NCI-H146 treated with DMSO at 0.1 percent for 48 hours (cell line): ENCODE data around the gene GALNT6.
A peak's percentile ranks its signal among the peaks of the same experiment; 100 is the strongest.

Source experiments
- DNase-seq: peaks from one replicate; lab custom pipeline; 2025; ENCODE audit not compliant: unreplicated experiment; lab: John Stamatoyannopoulos, UW

The GALNT6 gene

DNA sequence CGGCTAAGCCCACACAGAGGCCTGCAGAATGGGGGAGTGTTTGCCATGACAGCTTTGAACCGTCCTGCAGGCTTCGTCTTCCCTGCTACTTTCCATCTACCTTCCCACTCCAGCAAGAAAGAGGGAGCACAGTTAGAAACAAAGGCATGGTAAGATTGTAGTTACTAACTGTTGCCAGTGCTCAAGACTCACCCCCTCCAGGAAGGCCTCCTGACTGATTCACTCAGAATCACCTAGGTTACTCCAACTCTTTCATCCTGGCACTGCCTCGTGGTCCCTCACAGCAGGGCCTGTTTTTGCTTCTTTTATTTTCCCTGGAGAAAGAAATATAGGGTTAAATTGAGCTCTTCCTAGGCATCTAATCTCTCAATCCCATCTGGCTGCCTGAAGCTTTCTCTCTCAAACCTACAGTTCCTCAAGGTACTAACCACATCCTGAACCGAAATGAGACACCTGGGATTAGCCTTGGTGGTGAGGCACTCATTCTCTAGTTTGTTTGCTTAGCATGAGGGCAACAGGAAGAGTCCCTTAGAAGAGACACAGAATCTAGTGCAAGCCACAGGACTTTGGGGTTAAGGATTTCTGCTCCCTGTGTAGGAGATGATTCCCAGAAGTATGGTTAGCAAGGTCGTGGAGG lies 7.8 kb downstream of the GALNT6 start:
- DNase-seq = no peak

DNA sequence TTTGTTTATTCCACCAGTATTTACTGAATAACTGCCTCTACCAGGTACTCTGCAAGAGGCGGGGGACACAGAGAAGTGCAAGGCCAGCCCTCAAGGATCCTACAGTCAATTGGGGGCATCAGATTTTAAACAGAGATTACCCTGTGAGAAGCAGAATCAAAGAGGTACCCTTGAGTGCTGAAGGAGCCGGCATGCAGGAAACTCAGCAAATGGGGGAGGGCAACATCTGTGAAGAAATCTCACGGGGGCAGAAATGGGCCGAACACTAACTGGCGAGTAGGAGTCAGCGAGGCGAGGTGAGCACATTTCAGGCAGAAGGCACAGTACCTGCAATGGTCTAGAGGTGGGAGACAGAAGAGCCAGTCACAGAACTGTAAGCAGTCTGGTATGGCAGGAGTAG lies 9.0 kb downstream of the GALNT6 start:
- no peak for DNase-seq

DNA sequence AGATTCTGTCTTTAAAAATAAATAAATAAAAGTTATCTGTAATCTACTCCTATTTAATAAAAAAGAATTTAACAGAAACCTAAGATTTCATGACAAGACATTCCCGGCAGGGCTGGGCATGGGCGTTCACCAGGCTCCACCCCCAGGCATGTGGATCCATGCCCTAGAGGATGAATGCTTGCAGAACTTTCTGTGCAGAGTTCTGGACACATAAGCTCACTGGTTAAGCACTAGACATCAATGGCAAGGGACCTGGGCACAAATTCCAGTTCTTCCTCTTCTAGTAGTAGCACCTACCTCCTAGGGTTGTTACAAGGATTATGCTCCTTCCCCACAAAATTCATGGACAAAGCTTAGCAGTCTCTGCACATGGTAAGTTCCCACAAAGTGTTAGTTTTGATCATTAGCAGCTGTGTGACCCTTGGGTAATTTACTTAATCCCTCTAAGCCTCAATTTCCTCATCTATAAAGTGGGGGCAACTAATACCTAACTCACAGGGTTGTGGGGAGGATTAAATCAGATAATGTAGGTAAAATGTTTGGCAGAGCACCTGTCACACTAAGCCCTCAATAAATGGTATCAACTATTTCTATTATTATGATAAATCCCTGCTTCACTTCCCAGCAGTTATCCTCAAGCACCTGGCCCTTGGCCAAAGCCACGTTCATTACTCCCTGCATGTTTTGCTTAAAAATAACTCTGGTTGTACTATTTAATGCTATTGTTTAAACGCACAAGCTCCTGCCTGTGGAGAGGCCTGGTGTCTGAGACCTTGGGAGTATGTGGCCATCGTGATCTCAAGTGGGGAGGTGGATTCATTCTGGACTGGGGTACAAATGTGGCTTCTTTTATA lies 9.8 kb downstream of the GALNT6 start:
- peak; percentile 37 for DNase-seq

DNA sequence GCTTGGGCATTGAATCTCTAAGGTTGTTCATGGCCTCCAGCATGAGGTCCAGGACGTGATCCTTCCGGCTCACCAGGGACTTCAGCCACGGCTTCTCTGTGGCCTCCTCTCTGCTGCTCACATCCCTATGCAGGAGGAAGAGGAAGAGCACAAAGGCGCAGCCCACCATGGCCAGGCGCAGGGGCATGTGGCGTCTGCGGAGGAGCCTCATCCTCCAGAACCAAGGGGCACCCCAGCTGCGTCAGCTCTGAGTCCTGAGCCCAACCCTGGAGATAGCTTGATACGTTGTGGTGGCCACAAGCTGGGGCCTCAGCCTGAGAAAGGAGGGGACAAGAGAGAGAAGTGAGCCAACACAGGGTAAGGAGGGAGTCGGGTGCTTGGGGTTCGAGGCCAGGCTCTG lies 11.6 kb downstream of the GALNT6 start:
- no peak for DNase-seq

GRCh38 chr12:51378749-51379148 lies 12.5 kb downstream of the GALNT6 start:
- DNase-seq = no peak

DNA sequence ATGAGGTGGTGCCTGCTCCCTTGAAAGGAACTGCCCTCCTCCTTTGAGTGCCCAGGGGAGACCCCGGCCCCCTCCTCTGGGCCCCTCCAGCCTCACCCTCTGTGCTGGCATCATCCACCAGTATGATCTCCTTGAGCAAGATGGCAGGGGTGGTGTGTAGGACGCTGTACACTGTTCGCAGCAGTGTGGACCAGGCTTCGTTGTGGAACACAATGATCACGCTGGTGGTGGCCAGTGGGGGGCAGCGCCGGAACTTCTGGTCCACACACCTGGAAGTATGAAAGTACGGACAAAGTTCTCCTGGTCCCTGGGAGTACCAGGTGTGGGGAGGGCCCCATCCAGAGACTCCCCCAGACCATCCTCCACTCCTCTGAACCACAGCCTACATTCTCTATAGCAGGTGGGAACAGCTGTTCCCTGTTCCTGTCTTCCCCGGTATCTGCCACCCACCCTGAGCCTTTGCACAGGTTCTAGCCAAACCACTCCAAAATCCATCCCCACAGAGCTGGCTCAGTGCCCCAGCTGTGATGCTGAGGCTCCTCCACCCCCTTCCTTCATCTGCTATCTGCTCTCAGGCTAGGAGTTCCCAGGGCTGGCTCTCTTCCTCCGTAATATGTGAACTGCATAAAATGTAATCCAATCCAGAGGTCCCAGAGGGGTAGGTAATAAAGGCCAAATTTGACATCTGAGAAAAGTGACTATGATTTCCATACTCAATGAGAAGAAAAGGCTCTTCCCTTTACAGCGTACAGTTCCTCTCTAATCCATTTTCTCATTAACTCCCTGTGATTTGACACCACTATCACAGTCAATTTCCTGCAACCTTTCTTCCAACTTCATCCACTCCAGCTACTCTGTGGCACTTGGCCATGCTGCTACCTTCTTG lies 13.9 kb downstream of the GALNT6 start:
- DNase-seq = no peak

DNA sequence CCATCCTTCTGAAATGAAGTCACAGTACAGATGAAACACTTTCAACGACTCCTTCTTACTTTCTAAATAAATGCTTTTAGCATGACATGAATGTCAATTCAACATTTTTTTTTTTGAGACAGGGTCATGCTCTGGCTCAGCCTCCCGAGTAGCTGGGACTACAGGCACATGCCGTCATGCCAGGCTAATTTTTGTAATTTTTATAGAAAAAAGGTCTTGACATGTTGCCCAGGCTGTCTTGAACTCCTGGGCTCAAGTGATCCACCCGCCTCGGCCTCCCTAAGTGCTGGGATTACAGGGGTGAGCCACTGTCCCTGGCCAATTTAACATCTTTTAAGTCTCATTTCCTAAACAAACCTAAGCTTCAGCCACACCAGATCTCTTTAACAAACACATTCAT lies 16.4 kb downstream of the GALNT6 start:
- no peak for DNase-seq

- DNase-seq = no peak
These were observed 16.8 kb downstream of the GALNT6 start for GRCh38 chr12:51374361-51374760.

DNA sequence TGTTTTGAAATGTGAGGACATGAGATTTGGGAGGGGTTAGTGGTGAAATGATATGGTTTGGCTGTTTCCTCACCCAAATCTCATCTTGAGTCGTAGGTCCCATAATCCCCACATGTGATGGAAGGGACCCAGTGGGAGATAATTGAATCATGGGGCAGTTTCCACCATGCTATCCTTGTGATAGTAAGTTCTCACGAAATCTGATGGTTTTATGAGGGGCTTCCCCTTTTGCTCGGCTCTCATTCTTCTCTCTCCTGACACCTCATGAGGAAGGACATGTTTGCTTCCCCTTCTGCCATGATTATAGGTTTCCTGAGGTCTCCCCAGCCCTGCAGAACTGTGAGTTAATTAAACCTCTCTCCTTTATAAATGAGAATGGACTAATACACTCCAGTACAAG lies 18.0 kb downstream of the GALNT6 start:
- DNase-seq = no peak

- DNase-seq = no peak
These were observed 19.2 kb downstream of the GALNT6 start for GRCh38 chr12:51372021-51372420.

DNA sequence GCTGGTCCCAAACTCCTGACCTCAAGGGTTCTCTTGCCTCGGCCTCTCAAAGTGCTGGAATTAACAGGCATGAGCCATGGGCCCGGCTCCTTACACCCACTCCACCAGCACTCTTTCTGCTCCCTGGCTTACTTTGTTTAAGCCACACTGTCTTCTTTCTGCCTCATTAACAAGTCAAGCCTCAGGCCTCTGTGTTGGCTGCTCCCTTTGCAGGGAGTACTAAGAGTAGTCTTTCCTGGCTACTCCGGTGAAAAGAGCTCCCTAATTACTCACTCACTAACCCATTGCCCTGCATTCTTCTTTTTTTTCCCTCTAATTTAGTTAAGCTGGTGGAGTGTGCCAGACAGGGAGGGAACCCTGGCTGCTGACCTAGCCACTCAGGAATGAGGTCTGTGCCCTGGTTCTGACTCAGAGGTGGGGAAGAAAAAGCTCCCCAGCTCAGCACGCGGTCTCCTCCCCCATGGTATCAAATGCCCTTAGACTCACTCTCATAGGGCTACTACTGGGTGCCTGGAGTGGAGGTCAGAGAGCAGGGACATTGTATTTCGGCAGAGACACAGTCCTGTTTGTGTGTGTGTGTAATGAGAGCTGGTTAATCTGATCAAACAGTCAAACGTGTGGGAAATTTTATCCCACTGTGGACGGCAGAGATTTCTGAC lies 19.8 kb downstream of the GALNT6 start:
- no peak for DNase-seq

GRCh38 chr12:51370667-51371066 lies 20.5 kb downstream of the GALNT6 start:
- no peak for DNase-seq

DNA sequence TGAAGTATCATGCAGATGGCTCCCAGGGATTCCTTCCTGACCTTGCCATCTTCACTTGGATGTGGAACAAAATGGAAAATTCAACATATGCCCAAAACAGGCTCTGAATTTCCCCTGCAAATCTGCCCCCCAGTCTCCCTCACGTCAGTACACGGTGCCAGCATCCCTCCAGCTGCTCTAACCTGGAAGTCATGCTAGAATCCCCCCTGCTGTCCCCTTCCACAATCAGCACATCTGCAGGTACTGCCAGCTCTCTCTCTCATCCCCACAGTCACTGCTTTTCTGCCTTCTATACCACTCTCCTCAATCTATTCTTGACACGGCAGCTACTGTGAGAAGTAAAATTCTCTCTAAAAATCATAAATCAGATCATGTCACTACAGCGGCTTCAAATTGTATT lies 21.6 kb downstream of the GALNT6 start:
- no peak for DNase-seq

- DNase-seq = peak; percentile 86
These were observed 22.3 kb downstream of the GALNT6 start for GRCh38 chr12:51368640-51369517.

- DNase-seq = no peak
These were observed 25.9 kb downstream of the GALNT6 start for GRCh38 chr12:51365276-51365675.

DNA sequence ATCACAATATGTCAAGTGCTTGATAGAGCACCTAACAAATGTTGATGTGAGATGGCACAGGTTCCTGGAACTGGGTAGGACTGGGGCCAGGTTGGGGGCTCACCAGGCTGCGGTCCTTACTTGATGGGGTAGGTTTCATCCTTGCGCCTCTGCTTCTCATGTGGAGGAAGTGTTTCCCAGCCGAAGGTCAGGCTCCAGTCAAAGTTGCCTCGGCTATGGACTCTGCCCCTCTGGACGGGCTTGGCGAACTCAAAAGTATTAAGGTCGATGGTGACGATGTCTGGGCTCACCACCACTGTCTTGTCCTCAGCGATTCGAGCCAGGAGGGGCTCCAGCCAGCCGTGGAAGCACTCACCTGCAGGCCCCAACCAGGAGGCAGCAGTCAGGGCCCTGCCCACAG lies 27.2 kb downstream of the GALNT6 start:
- DNase-seq = no peak

- no peak for DNase-seq
These were observed 28.4 kb downstream of the GALNT6 start for GRCh38 chr12:51362747-51363342.

- no peak for DNase-seq
These were observed 28.9 kb downstream of the GALNT6 start for GRCh38 chr12:51362307-51362706.

DNA sequence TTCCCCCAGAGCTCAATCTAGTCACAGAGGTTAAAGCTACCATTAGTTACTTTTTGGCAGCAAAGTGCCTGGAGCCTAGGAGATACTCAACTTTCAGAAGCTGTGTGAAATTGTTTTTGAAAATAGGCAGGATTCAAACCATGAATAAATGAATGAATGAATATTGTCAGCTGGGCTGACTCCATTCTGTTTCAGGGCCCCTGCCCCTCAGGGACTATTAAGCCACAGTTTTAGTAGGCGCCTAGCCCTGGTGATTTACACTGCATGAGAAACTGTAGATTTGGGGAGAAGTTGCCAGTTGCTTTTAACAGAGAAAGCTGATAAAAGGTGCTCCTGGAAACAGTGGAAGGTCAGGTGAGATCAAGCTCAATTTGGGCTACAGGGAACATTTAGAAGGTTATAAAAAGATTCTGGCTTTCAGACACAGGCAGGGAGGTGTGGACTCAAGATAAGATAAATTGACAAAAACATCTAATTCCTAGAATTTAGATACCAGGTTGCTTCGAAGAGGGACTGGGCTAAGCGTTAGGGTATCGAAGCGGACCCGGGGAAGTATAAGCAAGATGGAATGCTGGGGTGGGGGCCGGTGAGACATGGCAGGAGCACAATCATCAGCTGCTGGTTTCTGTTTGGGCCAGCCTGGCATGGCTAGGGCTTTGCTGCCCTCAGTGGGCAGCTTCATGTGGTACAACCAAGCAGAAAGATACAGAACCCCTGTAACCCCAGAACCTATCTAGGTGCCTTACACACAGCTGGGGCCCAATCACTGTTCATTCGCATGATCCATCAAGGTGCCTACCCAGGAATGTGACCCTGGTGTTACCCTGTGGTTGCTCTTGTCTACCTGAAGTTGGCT lies 29.8 kb downstream of the GALNT6 start:
- DNase-seq = no peak
